ENCODE data around the gene RGL4. TPM values are rescaled to one million over a fixed set of nuclear protein-coding genes. Genes with fewer than 3 reads are reported as not detected.

RGL4 gene
- total and polyA plus RNA-seq, 2 of the 13 experiments (the other 11 are each of a cell fraction or from before 2014, with no cell fraction given), result not detected

- TF ChIP-seq ZNF576 (CRISPR knock-in tag; IDR thresholded peaks at IDR 0.05) (no peak), ZNF530 (CRISPR knock-in tag; IDR thresholded peaks at IDR 0.05; ENCODE audit: low read depth) (no peak), NR2F2 (IDR thresholded peaks at IDR 0.05; ENCODE audit: borderline replicate concordance, low read depth) (0 out of 2 replicates have a peak, but pooled peaks have one; percentile 31), ZBTB44 (CRISPR knock-in tag; IDR thresholded peaks at IDR 0.05) (no peak), ZSCAN21 (CRISPR knock-in tag; IDR thresholded peaks at IDR 0.05; ENCODE audit: borderline replicate concordance) (peak; percentile 53; the same call in 1 of the 2 replicates), RFX3 (CRISPR knock-in tag; IDR thresholded peaks at IDR 0.05) (no peak), ZUFSP (CRISPR knock-in tag; IDR thresholded peaks at IDR 0.05; ENCODE audit: borderline replicate concordance) (no peak), ZNF850 (CRISPR knock-in tag; conservative IDR thresholded peaks at IDR 0.05) (no peak), SNAPC2 (CRISPR knock-in tag; IDR thresholded peaks at IDR 0.05) (no peak), HIC2 (CRISPR knock-in tag; IDR thresholded peaks at IDR 0.05; ENCODE audit: low read depth) (no peak), HDAC1 (CRISPR knock-in tag; IDR thresholded peaks at IDR 0.05) (peak; percentile 53; the same call in 1 of the 2 replicates), POLR2A (IDR thresholded peaks at IDR 0.05; ENCODE audit: insufficient read depth in 1 of 2, low read depth in 2 of 2, low read length in 2 of 2) (peak in 1 of 2 experiments; percentile 59; a peak in 2 of 4 replicates), BHLHE40 (IDR thresholded peaks at IDR 0.05; ENCODE audit: low read length) (no peak), ZBTB43 (CRISPR knock-in tag; conservative IDR thresholded peaks at IDR 0.05) (no peak), SOX5 (CRISPR knock-in tag; IDR thresholded peaks at IDR 0.05; ENCODE audit: borderline replicate concordance) (peak; percentile 26; the same call in 1 of the 2 replicates), ZMYM3 (CRISPR knock-in tag; IDR thresholded peaks at IDR 0.05) (peak; percentile 98), ZNF577 (CRISPR knock-in tag; IDR thresholded peaks at IDR 0.05; ENCODE audit: borderline replicate concordance, low read depth) (no peak), HNRNPL (IDR thresholded peaks at IDR 0.05; ENCODE audit: low read depth, low read length) (peak; percentile 93), ASH2L (IDR thresholded peaks at IDR 0.05; ENCODE audit: insufficient read length, low read depth, low read length) (peak; percentile 54), ZNF652 (CRISPR knock-in tag; IDR thresholded peaks at IDR 0.05; ENCODE audit: borderline replicate concordance, low read depth) (no peak), LCORL (IDR thresholded peaks at IDR 0.05) (no peak), LCORL (CRISPR knock-in tag; IDR thresholded peaks at IDR 0.05) (0 out of 2 replicates have a peak, but pooled peaks have one; percentile 10)
Observed at GRCh38 chr22:23675502-23676415, 15.1 kb upstream of the RGL4 start (continued).
